SK-N-SH (cell line): ENCODE data around the gene CHRND. TPM values are rescaled to one million over a fixed set of nuclear protein-coding genes. Genes with fewer than 3 reads are reported as not detected.

Experiments used
- CTCF ChIA-PET: fragments of 300-600, 350-600 bp; formaldehyde crosslinking; extraction: SDS; loops from one replicate; lab custom pipeline; 2021; lab: Yijun Ruan, JAX
- POLR2A ChIA-PET: fragments of 350-600 bp; sonication (Branson Sonifier 250); formaldehyde crosslinking; extraction: SDS; loops from one replicate; lab custom pipeline; 2020; ENCODE audit warnings: antibody characterized with exemption, inconsistent platforms; lab: Yijun Ruan, JAX
- DNase-seq: peaks from one replicate; pipeline ENCODE4 v3.0.0; 2012
- H2AFZ ChIP-seq: fragments of 200-600 bp; sonication (generic); 2 replicates; pipeline ENCODE4 v1.8.1; 2016; ENCODE audit warnings: antibody characterized with exemption, mild to moderate bottlenecking, low read depth
- H3F3A ChIP-seq: fragments of 200-600 bp; sonication (generic); replicated peaks from 2 replicates; pipeline ENCODE3; 2016; ENCODE audit warnings: antibody characterized with exemption, mild to moderate bottlenecking; ENCODE audit not compliant: insufficient read depth
- H3K27ac ChIP-seq, 2 experiments: fragments of 200-500 bp in 1 of 2; fragments of 200-600 bp in 1 of 2; sonication (Bioruptor generic) in 1 of 2; sonication (generic), shearing (Covaris generic) in 1 of 2; 2 replicates each; pipeline versions ENCODE4 v1.5.1 to v1.6.1; 2014 to 2016; ENCODE audit warnings: low read depth in 2 of 2, inconsistent platforms in 1 of 2, low read length in 1 of 2, mild to moderate bottlenecking in 1 of 2, mixed read lengths in 1 of 2
- H3K27me3 ChIP-seq: fragments of 200-600 bp; sonication (generic), shearing (Covaris generic); 2 replicates; pipeline ENCODE4 v1.6.1; 2016; ENCODE audit warnings: mixed run types; ENCODE audit not compliant: insufficient read depth
- H3K36me3 ChIP-seq, 2 experiments: fragments of 200-500 bp in 1 of 2; fragments of 200-600 bp in 1 of 2; sonication (Bioruptor generic) in 1 of 2; sonication (generic) in 1 of 2; replicated peaks in 1 of 2; 2 replicates each; pipeline versions ENCODE3 to v1.5.1; 2014 to 2016; ENCODE audit warnings: low read length in 1 of 2, mild to moderate bottlenecking in 1 of 2; ENCODE audit not compliant: insufficient read depth in 2 of 2, control insufficient read depth in 1 of 2
- H3K4me1 ChIP-seq, 2 experiments: fragments of 200-500 bp in 1 of 2; fragments of 200-600 bp in 1 of 2; sonication (Bioruptor generic) in 1 of 2; sonication (generic), shearing (Covaris generic) in 1 of 2; 2 replicates each; pipeline versions ENCODE4 v1.5.1 to v1.6.1; 2014 to 2016; ENCODE audit warnings: low read depth in 1 of 2, low read length in 1 of 2, mixed run types in 1 of 2; ENCODE audit not compliant: insufficient read depth in 2 of 2, control insufficient read depth in 1 of 2
- H3K4me2 ChIP-seq: fragments of 200-600 bp; sonication (generic), shearing (Covaris generic); 2 replicates; pipeline ENCODE4 v1.6.1; 2017; ENCODE audit warnings: mixed run types
- H3K4me3 ChIP-seq, 2 experiments: fragments of 200-500 bp in 1 of 2; fragments of 200-600 bp in 1 of 2; sonication (Bioruptor generic) in 1 of 2; sonication (generic), shearing (Covaris generic) in 1 of 2; 2 replicates each; pipeline versions ENCODE4 v1.5.1 to v1.8.1; 2014 to 2016; ENCODE audit warnings: low read depth in 2 of 2, inconsistent platforms in 1 of 2, low read length in 1 of 2, mild to moderate bottlenecking in 1 of 2, mixed read lengths in 1 of 2, moderate library complexity in 1 of 2
- H3K79me2 ChIP-seq: fragments of 200-600 bp; sonication (generic); 2 replicates; pipeline ENCODE4 v1.8.1; 2017; ENCODE audit warnings: mild to moderate bottlenecking; ENCODE audit not compliant: insufficient read depth
- H3K9ac ChIP-seq: fragments of 200-600 bp; sonication (generic); 2 replicates; pipeline ENCODE4 v1.6.1; 2017; ENCODE audit warnings: mixed run types
- H3K9me2 ChIP-seq: fragments of 200-600 bp; sonication (generic); 2 replicates; pipeline ENCODE4 v1.6.1; 2017; ENCODE audit warnings: mixed run types
- H3K9me3 ChIP-seq: fragments of 200-600 bp; sonication (generic); 2 replicates; pipeline ENCODE4 v1.6.1; 2017; ENCODE audit warnings: mixed run types, mild to moderate bottlenecking, moderate library complexity
- H4K20me1 ChIP-seq: fragments of 200-600 bp; sonication (generic); 2 replicates; pipeline ENCODE4 v1.6.1; 2017; ENCODE audit warnings: mild to moderate bottlenecking, mixed run types; ENCODE audit not compliant: insufficient read depth
- ELF1 ChIP-seq: IDR thresholded peaks from 2 replicates; pipeline ENCODE4 v1.4.0; 2012
- EP300 ChIP-seq, 2 experiments: IDR thresholded peaks; 2 replicates each; pipeline versions ENCODE4 v1.4.0 to v1.6.1; 2012; ENCODE audit warnings: borderline replicate concordance in 1 of 2, low read depth in 1 of 2, low read length in 1 of 2
- FOSL2 ChIP-seq: IDR thresholded peaks from 2 replicates; pipeline ENCODE4 v1.4.0; 2012; ENCODE audit warnings: low read depth, mild to moderate bottlenecking, moderate library complexity, borderline replicate concordance
- GATA2 ChIP-seq: sonication (generic); formaldehyde crosslinking; IDR thresholded peaks from 2 replicates; pipeline ENCODE4 v1.5.0; 2020; ENCODE audit warnings: mild to moderate bottlenecking, missing genetic modification reagents
- IRF3 ChIP-seq: fragments of 150-350 bp; IDR thresholded peaks from 2 replicates; pipeline ENCODE4 v1.6.1; 2016; ENCODE audit warnings: mild to moderate bottlenecking, low read depth, low read length
- MAX ChIP-seq: IDR thresholded peaks from 2 replicates; pipeline ENCODE4 v1.4.0; 2012; ENCODE audit warnings: low read depth
- MXI1 ChIP-seq: IDR thresholded peaks from 2 replicates; pipeline ENCODE4 v1.6.1; 2012; ENCODE audit warnings: mild to moderate bottlenecking, low read depth, low read length, improper control_type of control experiment
- RAD21 ChIP-seq: IDR thresholded peaks from 2 replicates; pipeline ENCODE4 v1.6.1; 2012; ENCODE audit warnings: mild to moderate bottlenecking, low read length
- REST ChIP-seq: IDR thresholded peaks from 2 replicates; pipeline ENCODE4 v1.6.1; 2012; ENCODE audit warnings: mild to moderate bottlenecking, low read depth, low read length, moderate library complexity
- RFX5 ChIP-seq: IDR thresholded peaks from 2 replicates; pipeline ENCODE4 v1.6.1; 2012; ENCODE audit warnings: mild to moderate bottlenecking, improper control_type of control experiment, low read length
- TAF1 ChIP-seq: IDR thresholded peaks from 2 replicates; pipeline ENCODE4 v1.6.1; 2012; ENCODE audit warnings: low read depth, mild to moderate bottlenecking, low read length, moderate library complexity, borderline replicate concordance
- USF1 ChIP-seq: IDR thresholded peaks from 2 replicates; pipeline ENCODE4 v1.4.0; 2012; ENCODE audit warnings: low read depth, borderline replicate concordance
- WGBS: methylation state at CpG from one replicate; pipeline ENCODE4 v1.1.6; 2017; ENCODE audit warnings: low lambda C conversion rate; 5-methylcytosine and 5-hydroxymethylcytosine counted together
- polyA plus RNA-seq, 3 experiments: library from polyadenylated mRNA; depleted of rRNA; stranded (reverse); fragments of >200 nt; gene quantifications; 2 replicates each; pipeline ENCODE4 v1.2.3, GENCODE V29; 2012

The CHRND gene
- polyA plus RNA-seq, 1 of the 3 experiments (the other 2 are of a cell fraction) = 0.12 TPM

GRCh38 chr2:232478571-232479340, 47.2 kb upstream of the CHRND start:
- no peak overlapping the region for H2AFZ ChIP-seq
- TF ChIP-seq RAD21 (no peak), FOSL2 (no peak)
- TF ChIP-seq, all 33 proteins: peak for 0
- H3K9me3 ChIP-seq = no peaks in the 10 kb centered on the region
- ChIA-PET POLR2A (no interaction called here), CTCF (interaction anchor here (0.9 to 7.7 kb wide), 2 partner anchors 44 to 553 kb away, joined by 3 to 56 read pairs; partner anchors contain the start of gene PRSS56)
- no peaks in the 10 kb centered on the region for H3K79me2 ChIP-seq
- 61% methylated on average over 4 of the region's 19 CpGs for WGBS
- DNase-seq = no peak
- no peak overlapping the region for H3K27ac ChIP-seq
- no peak overlapping the region for H3K4me2 ChIP-seq
- no peak overlapping the region for H3K4me3 ChIP-seq
- no peak overlapping the region for H3K9ac ChIP-seq
- no peaks in the 10 kb centered on the region for H3F3A ChIP-seq
- H4K20me1 ChIP-seq = no peaks in the 10 kb centered on the region
- H3K36me3 ChIP-seq = no peaks in the 10 kb centered on the region
- peaks cover 30% of the 10 kb centered on the region for H3K27me3 ChIP-seq
- H3K9me2 ChIP-seq = no peaks in the 10 kb centered on the region
- H3K4me1 ChIP-seq = no peaks in the 10 kb centered on the region

GRCh38 chr2:232479341-232480200, 46.4 kb upstream of the CHRND start:
- Histone ChIP-seq H4K20me1 (no peaks in the 10 kb centered on the region), H2AFZ (no peak overlapping the region), H3K4me2 (no peak overlapping the region), H3K9ac (no peak overlapping the region), H3K27ac (no peak overlapping the region), H3K9me3 (no peaks in the 10 kb centered on the region), H3K79me2 (no peaks in the 10 kb centered on the region), H3K9me2 (no peaks in the 10 kb centered on the region), H3K4me1 (no peaks in the 10 kb centered on the region), H3K27me3 (peaks cover 23% of the 10 kb centered on the region), H3K4me3 (no peak overlapping the region), H3F3A (no peaks in the 10 kb centered on the region), H3K36me3 (no peaks in the 10 kb centered on the region)
- no peak for TF ChIP-seq ELF1
- no peak for TF ChIP-seq GATA2 (CRISPR knock-in tag)
- TF ChIP-seq TAF1 = no peak
- TF ChIP-seq MAX = no peak
- TF ChIP-seq EP300 (IDR thresholded peaks at IDR 0.05; ENCODE audit: borderline replicate concordance in 1 of 2, low read depth in 1 of 2, low read length in 1 of 2) = no peak
- no peak for TF ChIP-seq RFX5
- TF ChIP-seq MXI1 = no peak
- no peak for TF ChIP-seq IRF3
- no peak for TF ChIP-seq REST
- no peak for TF ChIP-seq USF1
- WGBS = 50% methylated on average over 4 of the region's 21 CpGs
- POLR2A ChIA-PET = no interaction called here
- CTCF ChIA-PET = no interaction called here
- DNase-seq = no peak
